ENCODE results near the gene VCL.
A peak's percentile ranks its signal among the peaks of the same experiment; 100 is the strongest.

The VCL gene

DNA sequence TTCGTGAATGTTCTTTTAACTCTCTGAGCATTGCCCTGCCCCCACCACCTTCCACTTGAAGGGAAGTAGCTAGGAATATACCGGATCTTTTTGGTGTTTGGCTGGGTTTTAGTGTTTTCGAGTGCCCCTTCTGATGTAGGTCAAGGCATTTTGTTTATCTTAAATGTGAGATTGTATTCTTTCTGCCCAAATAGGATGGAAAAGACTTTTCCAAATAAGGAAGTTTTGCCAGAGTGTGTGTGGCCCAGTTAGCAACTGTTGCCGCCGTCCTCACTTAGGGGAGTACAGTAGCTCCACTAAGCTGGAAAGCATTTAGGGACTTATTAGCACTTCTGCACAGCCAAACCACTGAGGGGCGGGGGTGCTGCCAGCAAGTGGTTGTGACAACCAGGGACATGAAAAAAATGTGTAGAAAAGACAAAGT lies 29.8 kb upstream of the VCL start:
- Histone ChIP-seq H3K27me3 (ENCODE audit: insufficient read depth, poor library complexity, severe bottlenecking) (no peaks in the 10 kb centered on the region), H3K27ac (replicated peaks) (peak overlapping the region; percentile 3; the same call in 1 of the 2 replicates), H3K4me3 (replicated peaks; ENCODE audit: insufficient read depth, low read length) (no peak overlapping the region)
- TF ChIP-seq, protein P1, sequence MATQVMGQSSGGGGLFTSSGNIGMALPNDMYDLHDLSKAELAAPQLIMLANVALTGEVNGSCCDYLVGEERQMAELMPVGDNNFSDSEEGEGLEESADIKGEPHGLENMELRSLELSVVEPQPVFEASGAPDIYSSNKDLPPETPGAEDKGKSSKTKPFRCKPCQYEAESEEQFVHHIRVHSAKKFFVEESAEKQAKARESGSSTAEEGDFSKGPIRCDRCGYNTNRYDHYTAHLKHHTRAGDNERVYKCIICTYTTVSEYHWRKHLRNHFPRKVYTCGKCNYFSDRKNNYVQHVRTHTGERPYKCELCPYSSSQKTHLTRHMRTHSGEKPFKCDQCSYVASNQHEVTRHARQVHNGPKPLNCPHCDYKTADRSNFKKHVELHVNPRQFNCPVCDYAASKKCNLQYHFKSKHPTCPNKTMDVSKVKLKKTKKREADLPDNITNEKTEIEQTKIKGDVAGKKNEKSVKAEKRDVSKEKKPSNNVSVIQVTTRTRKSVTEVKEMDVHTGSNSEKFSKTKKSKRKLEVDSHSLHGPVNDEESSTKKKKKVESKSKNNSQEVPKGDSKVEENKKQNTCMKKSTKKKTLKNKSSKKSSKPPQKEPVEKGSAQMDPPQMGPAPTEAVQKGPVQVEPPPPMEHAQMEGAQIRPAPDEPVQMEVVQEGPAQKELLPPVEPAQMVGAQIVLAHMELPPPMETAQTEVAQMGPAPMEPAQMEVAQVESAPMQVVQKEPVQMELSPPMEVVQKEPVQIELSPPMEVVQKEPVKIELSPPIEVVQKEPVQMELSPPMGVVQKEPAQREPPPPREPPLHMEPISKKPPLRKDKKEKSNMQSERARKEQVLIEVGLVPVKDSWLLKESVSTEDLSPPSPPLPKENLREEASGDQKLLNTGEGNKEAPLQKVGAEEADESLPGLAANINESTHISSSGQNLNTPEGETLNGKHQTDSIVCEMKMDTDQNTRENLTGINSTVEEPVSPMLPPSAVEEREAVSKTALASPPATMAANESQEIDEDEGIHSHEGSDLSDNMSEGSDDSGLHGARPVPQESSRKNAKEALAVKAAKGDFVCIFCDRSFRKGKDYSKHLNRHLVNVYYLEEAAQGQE (IDR thresholded peaks at IDR 0.05; ENCODE audit: insufficient replicate concordance, low read depth): no peak
- TF ChIP-seq GABPA (IDR thresholded peaks at IDR 0.05; ENCODE audit: low read depth): no peak
- TF ChIP-seq, protein P2, sequence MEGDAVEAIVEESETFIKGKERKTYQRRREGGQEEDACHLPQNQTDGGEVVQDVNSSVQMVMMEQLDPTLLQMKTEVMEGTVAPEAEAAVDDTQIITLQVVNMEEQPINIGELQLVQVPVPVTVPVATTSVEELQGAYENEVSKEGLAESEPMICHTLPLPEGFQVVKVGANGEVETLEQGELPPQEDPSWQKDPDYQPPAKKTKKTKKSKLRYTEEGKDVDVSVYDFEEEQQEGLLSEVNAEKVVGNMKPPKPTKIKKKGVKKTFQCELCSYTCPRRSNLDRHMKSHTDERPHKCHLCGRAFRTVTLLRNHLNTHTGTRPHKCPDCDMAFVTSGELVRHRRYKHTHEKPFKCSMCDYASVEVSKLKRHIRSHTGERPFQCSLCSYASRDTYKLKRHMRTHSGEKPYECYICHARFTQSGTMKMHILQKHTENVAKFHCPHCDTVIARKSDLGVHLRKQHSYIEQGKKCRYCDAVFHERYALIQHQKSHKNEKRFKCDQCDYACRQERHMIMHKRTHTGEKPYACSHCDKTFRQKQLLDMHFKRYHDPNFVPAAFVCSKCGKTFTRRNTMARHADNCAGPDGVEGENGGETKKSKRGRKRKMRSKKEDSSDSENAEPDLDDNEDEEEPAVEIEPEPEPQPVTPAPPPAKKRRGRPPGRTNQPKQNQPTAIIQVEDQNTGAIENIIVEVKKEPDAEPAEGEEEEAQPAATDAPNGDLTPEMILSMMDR (IDR thresholded peaks at IDR 0.05; ENCODE audit: insufficient read depth, low read length): no peak
- no peak for TF ChIP-seq SPI1 (IDR thresholded peaks at IDR 0.05; ENCODE audit: borderline replicate concordance, low read depth)
- no peak for TF ChIP-seq POLR2AphosphoS5 (IDR thresholded peaks at IDR 0.05; ENCODE audit: low read depth)
- peak in 1 of 2 experiments; percentile 15 for DNase-seq (ENCODE audit: low read depth in 1 of 2, low spot score in 1 of 2)

DNA sequence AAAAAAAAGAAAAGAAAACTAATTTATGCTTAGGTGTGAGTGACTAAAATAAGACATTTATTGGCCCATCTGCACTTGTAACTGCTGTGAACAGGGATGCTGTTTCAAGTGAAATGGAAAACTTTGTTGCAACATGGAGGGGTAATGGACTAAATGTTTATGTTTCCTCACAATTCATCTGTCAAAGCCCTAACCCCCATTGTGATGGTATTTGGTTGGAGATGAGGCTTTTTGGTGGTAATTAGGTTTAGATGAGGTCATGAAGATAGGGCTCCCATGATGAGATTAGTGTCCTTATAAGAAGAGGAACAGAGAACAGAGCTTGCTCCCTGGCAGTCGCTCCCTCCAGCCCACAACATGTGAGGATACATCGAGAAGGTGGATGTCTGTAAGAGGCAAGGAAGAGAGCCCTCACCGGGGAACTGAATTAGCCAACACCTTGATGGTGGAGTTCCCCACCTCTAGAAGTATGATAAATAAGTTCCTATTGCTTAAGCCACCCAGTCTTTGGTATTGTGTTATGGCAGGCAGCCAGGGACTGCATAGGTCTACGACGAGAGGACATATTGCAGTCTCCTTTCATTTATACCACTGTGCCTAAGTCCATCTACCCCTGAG lies 28.6 kb upstream of the VCL start:
- Histone ChIP-seq H3K27me3 (ENCODE audit: insufficient read depth, poor library complexity, severe bottlenecking) (no peaks in the 10 kb centered on the region), H3K27ac (replicated peaks) (peak overlapping the region; percentile 29), H3K4me3 (replicated peaks; ENCODE audit: insufficient read depth, low read length) (no peak overlapping the region)
- no peak; the same call in 1 of the 2 replicates for TF ChIP-seq SPI1 (IDR thresholded peaks at IDR 0.05; ENCODE audit: borderline replicate concordance, low read depth)
- TF ChIP-seq, protein P2 (IDR thresholded peaks at IDR 0.05; ENCODE audit: insufficient read depth, low read length): no peak
- TF ChIP-seq, protein P1 (IDR thresholded peaks at IDR 0.05; ENCODE audit: insufficient replicate concordance, low read depth): no peak
- no peak for TF ChIP-seq GABPA (IDR thresholded peaks at IDR 0.05; ENCODE audit: low read depth)
- no peak for TF ChIP-seq POLR2AphosphoS5 (IDR thresholded peaks at IDR 0.05; ENCODE audit: low read depth)
- peak; percentile 67 to 90 for DNase-seq (ENCODE audit: low read depth in 1 of 2, low spot score in 1 of 2)

DNA sequence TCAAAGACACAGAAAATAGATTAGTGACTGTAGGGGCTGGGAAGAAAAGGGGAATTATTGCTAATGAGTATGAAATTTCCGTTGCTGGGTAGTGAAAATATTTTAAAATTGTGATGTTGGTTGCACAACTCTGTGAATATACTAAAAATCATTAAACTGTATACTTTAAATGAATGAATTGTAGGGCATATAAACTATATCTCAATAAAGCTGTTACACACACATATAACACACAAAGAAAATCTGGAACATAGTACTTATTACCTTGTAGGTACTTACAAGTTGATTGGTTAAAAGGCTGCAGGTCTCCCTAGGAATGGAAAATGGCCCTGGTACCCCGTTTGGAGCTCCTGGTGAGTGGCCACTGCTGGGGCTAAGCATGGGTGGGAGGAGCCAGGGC lies 27.1 kb upstream of the VCL start:
- Histone ChIP-seq H3K27me3 (ENCODE audit: insufficient read depth, poor library complexity, severe bottlenecking) (no peaks in the 10 kb centered on the region), H3K27ac (replicated peaks) (no peak overlapping the region), H3K4me3 (replicated peaks; ENCODE audit: insufficient read depth, low read length) (no peak overlapping the region)
- no peak for TF ChIP-seq SPI1 (IDR thresholded peaks at IDR 0.05; ENCODE audit: borderline replicate concordance, low read depth)
- TF ChIP-seq, protein P2 (IDR thresholded peaks at IDR 0.05; ENCODE audit: insufficient read depth, low read length): no peak
- TF ChIP-seq POLR2AphosphoS5 (IDR thresholded peaks at IDR 0.05; ENCODE audit: low read depth): no peak
- TF ChIP-seq, protein P1 (IDR thresholded peaks at IDR 0.05; ENCODE audit: insufficient replicate concordance, low read depth): no peak
- no peak for TF ChIP-seq GABPA (IDR thresholded peaks at IDR 0.05; ENCODE audit: low read depth)
- DNase-seq (ENCODE audit: low read depth in 1 of 2, low spot score in 1 of 2): no peak

All from HL-60 (cell line).